CD4-positive, alpha-beta T cell (primary cell): ENCODE results near the gene SMARCD1. TPM values are rescaled to one million over a fixed set of nuclear protein-coding genes. Genes with fewer than 3 reads are reported as not detected.
A peak's percentile ranks its signal among the peaks of the same experiment; 100 is the strongest.
"Not testable (repeated sequence)": the region's sequence is repeated elsewhere in the genome, so short reads cannot be mapped to it uniquely, and the experiment has no call there.

Experiments
- ATAC-seq: fragments of 200-7000 bp; cut with Tn5 transposase; one replicate; pipeline ENCODE4 v1.10.0; 2022; ENCODE audit warnings: mild to moderate bottlenecking; ENCODE audit not compliant: poor library complexity
- CTCF ChIA-PET: fragments of 350-600 bp; sonication (Branson Sonifier 250); formaldehyde crosslinking; loops from one replicate; lab custom pipeline; 2021; ENCODE audit warnings: antibody characterized with exemption, inconsistent platforms; lab: Charles Lee
- POLR2A ChIA-PET: fragments of 350-600 bp; sonication (Branson Sonifier 250); formaldehyde crosslinking; loops from one replicate; lab custom pipeline; 2021; ENCODE audit warnings: antibody characterized with exemption, inconsistent platforms; lab: Charles Lee
- DNase-seq, 14 experiments: peaks; one replicate each; pipeline ENCODE4 v3.0.0-alpha.2; 2013 to 2020; ENCODE audit warnings: mixed read lengths in 2 of 14
- H3K27ac ChIP-seq, 2 donors: one replicate each; pipeline versions ENCODE4 v1.5.1 to v1.7.0; 2013; ENCODE audit warnings: low read length in 2 of 2, low read depth in 1 of 2, mild to moderate bottlenecking in 1 of 2
- H3K27me3 ChIP-seq, 2 experiments: 1 replicate in 1 of 2; 2 replicates in 1 of 2; pipeline versions ENCODE4 v1.6.1 to v1.7.0; 2013; ENCODE audit warnings: low read length in 2 of 2, control low read depth in 1 of 2, mild to moderate bottlenecking in 1 of 2, moderate library complexity in 1 of 2; ENCODE audit not compliant: insufficient read depth in 2 of 2, control insufficient read depth in 1 of 2
- H3K36me3 ChIP-seq: one replicate; pipeline ENCODE4 v1.6.1; 2013; ENCODE audit warnings: low read length, control low read depth; ENCODE audit not compliant: insufficient read depth
- H3K4me1 ChIP-seq: one replicate; pipeline ENCODE4 v1.6.1; 2013; ENCODE audit warnings: low read length, control low read depth; ENCODE audit not compliant: insufficient read depth
- H3K4me3 ChIP-seq: one replicate; pipeline ENCODE4 v1.5.1; 2013; ENCODE audit warnings: mild to moderate bottlenecking, low read length, moderate library complexity
- H3K9me3 ChIP-seq, 2 experiments: 1 replicate in 1 of 2; 2 replicates in 1 of 2; pipeline versions ENCODE4 v1.6.1 to v1.7.0; 2013; ENCODE audit warnings: low read length in 2 of 2, mild to moderate bottlenecking in 2 of 2, control low read depth in 1 of 2, moderate library complexity in 1 of 2; ENCODE audit not compliant: control insufficient read depth in 1 of 2, insufficient read depth in 1 of 2
- H3K27ac Mint-ChIP-seq: one replicate; pipeline ENCODE4 v1.8.0; 2020; ENCODE audit warnings: mixed read lengths
- H3K27me3 Mint-ChIP-seq: one replicate; pipeline ENCODE4 v1.8.0; 2021; ENCODE audit warnings: mixed read lengths
- H3K36me3 Mint-ChIP-seq: one replicate; pipeline ENCODE4 v1.8.0; 2021; ENCODE audit warnings: low read depth, mixed read lengths
- H3K4me1 Mint-ChIP-seq: one replicate; pipeline ENCODE4 v1.8.0; 2021; ENCODE audit warnings: low read depth, mixed read lengths
- H3K4me3 Mint-ChIP-seq: one replicate; pipeline ENCODE4 v1.8.0; 2020; ENCODE audit warnings: mild to moderate bottlenecking, mixed read lengths
- H3K9me3 Mint-ChIP-seq: one replicate; pipeline ENCODE4 v1.8.0; 2020; ENCODE audit warnings: mixed read lengths
- CTCF ChIP-seq: fragments of 200-600 bp; IDR thresholded peaks from one replicate; pipeline ENCODE4 v1.8.0; 2022; ENCODE audit warnings: antibody characterized with exemption, mild to moderate bottlenecking
- intact Hi-C, 2 experiments: fragments of 100-400 bp; cut with DNase I in 1 of 2; cut with micrococcal nuclease in 1 of 2; formaldehyde crosslinking; loops; one replicate each; pipeline versions ENCODE4 v1.15.1 to v1.9.0; 2023 to 2025; cut with DNase I, micrococcal nuclease
- total RNA-seq, 174 experiments: library from RNA in 2 of 174; stranded (reverse) in 2 of 174; gene quantifications; one replicate each; pipeline ENCODE4 v1.2.3 and lab custom pipeline; 2021 to 2026

The SMARCD1 gene
- total RNA-seq, 2 experiments from 2014 or later = 78.9 to 80.0 TPM

GRCh38 chr12:50083301-50083700, 1.8 kb upstream of the SMARCD1 start:
- DNase-seq = no peak
- Mint-ChIP-seq H3K36me3 (peaks cover 29% of the 10 kb centered on the region), H3K27ac (peak overlapping the region; percentile 68), H3K4me3 (peak overlapping the region; percentile 80), H3K9me3 (no peaks in the 10 kb centered on the region), H3K4me1 (peaks cover 36% of the 10 kb centered on the region), H3K27me3 (no peaks in the 10 kb centered on the region)
- Histone ChIP-seq H3K27ac (peak overlapping the region in 1 of 2 donors; percentile 29), H3K9me3 (no peaks in the 10 kb centered on the region), H3K4me1 (peaks cover 21% of the 10 kb centered on the region), H3K27me3 (no peaks in the 10 kb centered on the region), H3K4me3 (no peak overlapping the region), H3K36me3 (peaks cover 16% of the 10 kb centered on the region)
- intact Hi-C loops = loop anchor here in 1 of 2 experiments (2.0 to 10.0 kb wide), 3 partner anchors 86 to 682 kb away; partner anchors contain the start of genes ATF1 and LIMA1
- POLR2A ChIA-PET = interaction anchor here (0.7 to 1.1 kb wide), 2 partner anchors 24 to 29 kb away, joined by 3 to 4 read pairs; partner anchors contain the start of gene COX14
- no peak for TF ChIP-seq CTCF
- CTCF ChIA-PET = interaction anchor here (0.6 to 4.5 kb wide), 3 partner anchors 27 to 74 kb away, joined by 3 to 83 read pairs (median 3); partner anchors contain the start of gene COX14
- ATAC-seq = no peak

- H3K9me3 ChIP-seq, H3K9me3 Mint-ChIP-seq, ATAC-seq, DNase-seq, H3K27me3 ChIP-seq, H3K27me3 Mint-ChIP-seq: not testable (repeated sequence)
- intact Hi-C loops = loop anchor here (2.0 to 10.0 kb wide), 4 partner anchors 26 to 680 kb away; partner anchors contain the start of genes ATF1 (in 1 of the 2) and LIMA1 (in 1 of the 2)
- Histone ChIP-seq H3K36me3 (peaks cover 27% of the 10 kb centered on the region), H3K4me3 (peak overlapping the region; percentile 95), H3K4me1 (peaks cover 21% of the 10 kb centered on the region), H3K27ac (peak overlapping the region; percentile 82 to 95)
- Mint-ChIP-seq H3K4me1 (peaks cover 43% of the 10 kb centered on the region), H3K27ac (peak overlapping the region; percentile 99), H3K36me3 (peaks cover 40% of the 10 kb centered on the region), H3K4me3 (peak overlapping the region; percentile 96)
- CTCF ChIA-PET = interaction anchor here (0.5 to 4.5 kb wide), 18 partner anchors 8 to 461 kb away, joined by 3 to 83 read pairs (median 4); partner anchors contain the start of genes CERS5, COX14, PRPF40B and RACGAP1
- POLR2A ChIA-PET = interaction anchor here (0.6 to 4.6 kb wide), 21 partner anchors 12 to 849 kb away, joined by 3 to 127 read pairs (median 4); partner anchors contain the start of genes ATF1, CERS5, COX14 and LIMA1
These were observed 750 bp upstream of the SMARCD1 start for GRCh38 chr12:50084409-50084774.

GRCh38 chr12:50085615-50086072, 502 bp downstream of the SMARCD1 start:
- CTCF ChIA-PET = interaction anchor here (0.6 to 4.5 kb wide), 18 partner anchors 9 to 137 kb away, joined by 3 to 83 read pairs (median 4); partner anchors contain the start of genes CERS5, COX14 and RACGAP1
- Mint-ChIP-seq H3K27ac (peak overlapping the region; percentile 99), H3K4me1 (peaks cover 43% of the 10 kb centered on the region), H3K9me3 (no peaks in the 10 kb centered on the region), H3K4me3 (peak overlapping the region; percentile 96), H3K27me3 (no peaks in the 10 kb centered on the region), H3K36me3 (peaks cover 52% of the 10 kb centered on the region)
- DNase-seq = peak in 1 of 14 experiments; percentile 61
- TF ChIP-seq CTCF = no peak
- Histone ChIP-seq H3K4me3 (peak overlapping the region; percentile 95), H3K27ac (peak overlapping the region; percentile 82 to 95), H3K9me3 (no peaks in the 10 kb centered on the region), H3K4me1 (peaks cover 21% of the 10 kb centered on the region), H3K27me3 (no peaks in the 10 kb centered on the region), H3K36me3 (peaks cover 40% of the 10 kb centered on the region)
- no peak for ATAC-seq
- intact Hi-C loops = loop anchor here (1.0 to 10.0 kb wide), 6 partner anchors 25 to 679 kb away; partner anchors contain the start of genes ATF1 (in 1 of the 2), LIMA1 (in 1 of the 2) and RACGAP1 (in 1 of the 2)
- POLR2A ChIA-PET = interaction anchor here (1.0 to 4.6 kb wide), 12 partner anchors 11 to 820 kb away, joined by 3 to 127 read pairs (median 6); partner anchors contain the start of genes CERS5, COX14, LIMA1 and RACGAP1
